BE2C (cell line): ENCODE results near the gene NOTO.

Experiments used
- DNase-seq: peaks from one replicate; pipeline ENCODE4 v3.0.0-alpha.2; 2020
- H3K27me3 ChIP-seq: fragments of 250-450 bp; sonication (Bioruptor Pico); 2 replicates; pipeline ENCODE4 v1.5.1; 2020; ENCODE audit warnings: mild to moderate bottlenecking
- H3K36me3 ChIP-seq: fragments of 250-450 bp; sonication (Bioruptor Pico); 2 replicates; pipeline ENCODE4 v1.5.1; 2020; ENCODE audit warnings: mild to moderate bottlenecking
- H3K4me1 ChIP-seq: fragments of 250-450 bp; sonication (Bioruptor Pico); 2 replicates; pipeline ENCODE4 v1.5.1; 2020
- H3K4me3 ChIP-seq: 2 replicates; pipeline ENCODE4 v1.5.1; 2011; ENCODE audit warnings: low read depth, low read length
- H3K9me3 ChIP-seq: fragments of 250-450 bp; sonication (Bioruptor Pico); 2 replicates; pipeline ENCODE4 v1.5.1; 2020
- TF ChIP-seq, protein P1 (sequence below): IDR thresholded peaks from 2 replicates; pipeline ENCODE4 v1.5.1; 2012; ENCODE audit warnings: mild to moderate bottlenecking, low read depth, low read length

Gene NOTO

GRCh38 chr2:73172963-73173362 is 29.4 kb upstream of the NOTO start:
- no peaks in the 10 kb centered on the region for H3K9me3 ChIP-seq
- peaks cover 27% of the 10 kb centered on the region for H3K27me3 ChIP-seq
- no peaks in the 10 kb centered on the region for H3K4me1 ChIP-seq
- no peak for DNase-seq
- H3K36me3 ChIP-seq, result no peaks in the 10 kb centered on the region
- no peak overlapping the region for H3K4me3 ChIP-seq
- TF ChIP-seq, protein P1, sequence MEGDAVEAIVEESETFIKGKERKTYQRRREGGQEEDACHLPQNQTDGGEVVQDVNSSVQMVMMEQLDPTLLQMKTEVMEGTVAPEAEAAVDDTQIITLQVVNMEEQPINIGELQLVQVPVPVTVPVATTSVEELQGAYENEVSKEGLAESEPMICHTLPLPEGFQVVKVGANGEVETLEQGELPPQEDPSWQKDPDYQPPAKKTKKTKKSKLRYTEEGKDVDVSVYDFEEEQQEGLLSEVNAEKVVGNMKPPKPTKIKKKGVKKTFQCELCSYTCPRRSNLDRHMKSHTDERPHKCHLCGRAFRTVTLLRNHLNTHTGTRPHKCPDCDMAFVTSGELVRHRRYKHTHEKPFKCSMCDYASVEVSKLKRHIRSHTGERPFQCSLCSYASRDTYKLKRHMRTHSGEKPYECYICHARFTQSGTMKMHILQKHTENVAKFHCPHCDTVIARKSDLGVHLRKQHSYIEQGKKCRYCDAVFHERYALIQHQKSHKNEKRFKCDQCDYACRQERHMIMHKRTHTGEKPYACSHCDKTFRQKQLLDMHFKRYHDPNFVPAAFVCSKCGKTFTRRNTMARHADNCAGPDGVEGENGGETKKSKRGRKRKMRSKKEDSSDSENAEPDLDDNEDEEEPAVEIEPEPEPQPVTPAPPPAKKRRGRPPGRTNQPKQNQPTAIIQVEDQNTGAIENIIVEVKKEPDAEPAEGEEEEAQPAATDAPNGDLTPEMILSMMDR, result no peak

GRCh38 chr2:73173781-73174180 is 28.6 kb upstream of the NOTO start:
- Histone ChIP-seq H3K4me3 (no peak overlapping the region), H3K27me3 (peaks cover 28% of the 10 kb centered on the region), H3K4me1 (no peaks in the 10 kb centered on the region), H3K36me3 (no peaks in the 10 kb centered on the region), H3K9me3 (no peaks in the 10 kb centered on the region)
- no peak for DNase-seq
- TF ChIP-seq, protein P1, result no peak

DNA sequence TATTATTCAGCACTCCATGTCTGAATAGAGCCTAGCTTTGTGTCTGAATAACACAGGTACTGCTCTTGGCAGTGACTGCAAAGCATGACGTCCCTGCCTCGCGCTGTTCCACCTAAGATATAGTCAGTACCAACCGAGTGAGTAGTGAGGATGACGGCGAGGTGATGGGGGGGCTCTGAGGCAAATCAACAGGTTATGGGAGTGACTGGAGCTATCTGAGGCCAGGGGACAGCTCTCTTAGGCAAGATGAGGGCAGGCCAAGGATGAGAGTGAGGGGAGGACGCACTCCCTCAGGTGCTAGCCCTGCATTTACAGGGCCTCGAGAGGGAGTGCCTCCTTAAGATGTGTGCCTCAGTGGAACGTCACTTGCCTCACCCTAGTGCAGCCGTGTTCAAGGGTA is 28.1 kb upstream of the NOTO start:
- TF ChIP-seq, protein P1, result no peak
- H3K36me3 ChIP-seq, result no peaks in the 10 kb centered on the region
- H3K4me3 ChIP-seq, result no peak overlapping the region
- peaks cover 28% of the 10 kb centered on the region for H3K27me3 ChIP-seq
- H3K4me1 ChIP-seq, result no peaks in the 10 kb centered on the region
- no peaks in the 10 kb centered on the region for H3K9me3 ChIP-seq
- DNase-seq, result no peak

DNA sequence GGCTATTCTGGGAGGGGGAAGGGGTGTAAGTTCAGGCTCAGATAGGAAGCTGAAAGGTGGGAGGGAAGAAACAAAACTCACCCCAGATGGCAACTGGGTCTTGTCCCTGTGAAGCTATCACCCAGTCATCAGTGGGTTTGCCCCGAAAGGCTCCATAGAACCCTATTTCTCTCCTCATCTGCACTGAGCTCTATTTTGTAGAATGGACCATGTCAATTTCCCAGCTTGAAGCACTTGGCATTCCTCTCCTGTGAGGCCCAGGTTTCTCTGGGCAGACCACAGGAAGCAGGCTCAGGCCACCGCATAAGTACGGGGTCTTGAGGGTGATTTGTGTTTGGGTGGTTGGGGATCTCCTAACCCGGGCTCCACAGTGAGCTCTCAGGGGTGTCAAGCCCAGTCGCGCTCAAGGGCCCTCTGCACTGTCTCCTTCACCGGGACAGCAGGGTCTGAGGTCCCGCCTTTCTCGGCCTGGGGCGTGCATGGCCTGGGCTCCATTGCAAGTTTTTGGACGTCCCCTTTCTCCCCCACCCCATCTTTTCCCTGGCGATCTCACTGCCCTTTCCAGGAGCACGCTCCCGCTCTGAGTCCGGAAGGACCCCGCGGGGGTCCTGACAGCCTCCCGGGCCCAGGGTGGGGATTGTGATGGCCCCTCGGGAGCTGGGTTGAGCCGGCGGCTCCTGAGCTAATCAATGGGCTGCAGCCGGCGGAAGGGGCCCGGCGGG is 27.3 kb upstream of the NOTO start:
- peak overlapping the region; percentile 24; the same call in 1 of the 2 replicates for H3K4me3 ChIP-seq
- no peaks in the 10 kb centered on the region for H3K4me1 ChIP-seq
- H3K36me3 ChIP-seq, result no peaks in the 10 kb centered on the region
- DNase-seq, result no peak
- peaks cover 31% of the 10 kb centered on the region for H3K27me3 ChIP-seq
- no peaks in the 10 kb centered on the region for H3K9me3 ChIP-seq
- TF ChIP-seq, protein P1, result no peak

DNA sequence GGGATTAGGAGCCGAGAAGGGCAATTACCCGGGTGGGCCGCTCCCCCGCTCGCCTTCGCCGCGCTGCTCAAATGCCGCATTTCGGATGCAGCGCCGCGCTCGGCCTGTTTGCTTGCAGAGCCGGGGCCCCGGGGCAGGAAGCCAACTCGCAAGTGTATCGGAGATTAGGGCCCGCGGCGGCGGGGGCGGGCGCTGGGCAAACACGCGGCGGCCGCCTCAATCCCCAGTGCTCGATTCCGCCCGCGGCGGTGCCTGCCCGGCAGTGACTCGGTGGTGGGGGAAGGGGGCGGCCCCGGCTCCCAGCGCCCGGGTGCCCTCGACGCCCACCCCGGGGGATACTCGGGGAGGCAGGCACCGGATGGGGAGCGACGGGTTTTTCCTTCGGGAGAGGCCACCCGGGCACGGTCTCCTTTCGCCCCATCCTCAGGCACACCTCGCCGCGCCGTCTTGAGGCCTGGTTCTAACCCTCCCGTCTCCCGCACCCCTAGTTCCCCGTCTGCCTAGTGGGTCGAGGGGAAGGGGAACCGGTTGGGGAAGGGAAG is 26.6 kb upstream of the NOTO start:
- peak; percentile 72 for DNase-seq
- Histone ChIP-seq H3K4me1 (no peaks in the 10 kb centered on the region), H3K4me3 (peak overlapping the region; percentile 24; the same call in 1 of the 2 replicates), H3K27me3 (peaks cover 31% of the 10 kb centered on the region), H3K36me3 (no peaks in the 10 kb centered on the region), H3K9me3 (no peaks in the 10 kb centered on the region)
- TF ChIP-seq, protein P1, result no peak

DNA sequence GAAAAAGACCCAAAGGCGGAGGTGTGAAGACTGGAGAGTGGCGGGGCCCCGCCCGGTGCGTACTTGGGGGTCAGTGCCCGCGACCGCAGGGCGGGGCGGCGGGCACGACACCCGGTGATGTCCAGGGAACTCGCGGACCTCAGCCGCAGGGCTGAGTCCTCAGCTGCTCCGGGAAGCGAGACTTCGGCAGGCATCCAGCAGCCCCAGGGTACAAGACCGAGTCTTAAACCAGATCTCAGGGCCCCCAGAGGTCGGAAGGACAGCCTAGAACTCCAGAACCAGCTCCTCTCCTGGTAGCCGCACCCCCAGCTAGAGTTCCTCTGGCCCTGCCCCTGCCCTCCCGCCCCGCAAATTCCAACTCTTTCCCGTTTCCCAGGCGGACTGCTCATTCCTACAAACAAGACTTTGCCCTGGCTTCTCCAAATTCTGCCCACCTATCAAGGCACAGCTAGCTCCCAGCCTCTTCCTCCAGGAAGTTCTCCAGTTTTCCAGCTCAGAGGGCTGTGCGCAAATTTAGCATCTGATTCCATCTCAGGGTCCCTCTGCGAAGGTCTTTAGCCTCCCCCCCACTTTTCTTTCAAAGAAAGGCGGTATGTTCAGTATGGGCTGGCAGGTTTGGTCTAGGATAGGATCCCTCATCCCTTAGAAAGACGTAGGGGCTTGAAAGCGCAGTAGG is 26.0 kb upstream of the NOTO start:
- DNase-seq, result no peak
- H3K27me3 ChIP-seq, result peaks cover 31% of the 10 kb centered on the region
- no peaks in the 10 kb centered on the region for H3K36me3 ChIP-seq
- 0 out of 2 replicates have a peak overlapping the region, but pooled peaks have one; percentile 6 for H3K4me3 ChIP-seq
- no peaks in the 10 kb centered on the region for H3K4me1 ChIP-seq
- no peaks in the 10 kb centered on the region for H3K9me3 ChIP-seq
- TF ChIP-seq, protein P1, result no peak
